H9 (cell line): ENCODE results near the gene MIOS. TPM values are rescaled to one million over a fixed set of nuclear protein-coding genes. Genes with fewer than 3 reads are reported as not detected.

Experiments
- DNase-seq: peaks from one replicate; pipeline ENCODE4 v3.0.0-alpha.2; 2017
- H2AFZ ChIP-seq: one replicate; pipeline ENCODE4 v1.6.1; 2013; ENCODE audit warnings: mild to moderate bottlenecking, low read length, control low read depth, moderate library complexity
- H2AK5ac ChIP-seq: 2 replicates; pipeline ENCODE4 v1.6.1; 2013; ENCODE audit warnings: low read length, control low read depth, mixed read lengths; ENCODE audit not compliant: insufficient read length
- H2BK120ac ChIP-seq: one replicate; pipeline ENCODE4 v1.6.1; 2013; ENCODE audit warnings: low read depth, mild to moderate bottlenecking, low read length, control low read depth, inconsistent platforms; ENCODE audit not compliant: poor library complexity, severe bottlenecking
- H2BK12ac ChIP-seq: 2 replicates; pipeline ENCODE4 v1.6.1; 2013; ENCODE audit warnings: low read length, control low read depth, mixed read lengths, low read depth; ENCODE audit not compliant: insufficient read length
- H2BK15ac ChIP-seq: 2 replicates; pipeline ENCODE4 v1.6.1; 2013; ENCODE audit warnings: low read depth, low read length, control low read depth
- H2BK20ac ChIP-seq: one replicate; pipeline ENCODE4 v1.6.1; 2013; ENCODE audit warnings: low read depth, mild to moderate bottlenecking, low read length, control low read depth, inconsistent platforms; ENCODE audit not compliant: poor library complexity, severe bottlenecking
- H2BK5ac ChIP-seq: 2 replicates; pipeline ENCODE4 v1.6.1; 2013; ENCODE audit warnings: low read length, control low read depth, mixed read lengths; ENCODE audit not compliant: insufficient read length
- H3K14ac ChIP-seq: 2 replicates; pipeline ENCODE4 v1.6.1; 2013; ENCODE audit warnings: low read length, control low read depth; ENCODE audit not compliant: insufficient read depth
- H3K18ac ChIP-seq: 2 replicates; pipeline ENCODE4 v1.6.1; 2013; ENCODE audit warnings: low read depth, mild to moderate bottlenecking, mixed read lengths, low read length, control low read depth; ENCODE audit not compliant: insufficient read length
- H3K23ac ChIP-seq: 2 replicates; pipeline ENCODE4 v1.6.1; 2013; ENCODE audit warnings: low read length, control low read depth, mixed read lengths, low read depth; ENCODE audit not compliant: insufficient read length
- H3K23me2 ChIP-seq: 2 replicates; pipeline ENCODE4 v1.6.1; 2013; ENCODE audit warnings: low read depth, mild to moderate bottlenecking, mixed read lengths, low read length, control low read depth; ENCODE audit not compliant: insufficient read length, poor library complexity, severe bottlenecking
- H3K27ac ChIP-seq: 2 replicates; pipeline ENCODE4 v1.5.1; 2013; ENCODE audit warnings: low read length, control low read depth, mixed read lengths, low read depth; ENCODE audit not compliant: insufficient read length
- H3K27me3 ChIP-seq: 2 replicates; pipeline ENCODE4 v1.6.1; 2013; ENCODE audit warnings: low read length, control low read depth, inconsistent platforms; ENCODE audit not compliant: insufficient read depth
- H3K4ac ChIP-seq: 2 replicates; pipeline ENCODE4 v1.6.1; 2013; ENCODE audit warnings: low read depth, mild to moderate bottlenecking, control low read depth, inconsistent platforms, low read length, moderate library complexity
- H3K4me1 ChIP-seq: 2 replicates; pipeline ENCODE4 v1.6.1; 2013; ENCODE audit warnings: low read length, control low read depth, inconsistent platforms; ENCODE audit not compliant: insufficient read depth
- H3K4me2 ChIP-seq: 2 replicates; pipeline ENCODE4 v1.6.1; 2013; ENCODE audit warnings: low read length, control low read depth, mixed read lengths; ENCODE audit not compliant: insufficient read length, insufficient read depth
- H3K56ac ChIP-seq: 2 replicates; pipeline ENCODE4 v1.6.1; 2013; ENCODE audit warnings: low read depth, mild to moderate bottlenecking, mixed read lengths, low read length, control low read depth; ENCODE audit not compliant: insufficient read length
- H3K79me1 ChIP-seq: 2 replicates; pipeline ENCODE4 v1.6.1; 2013; ENCODE audit warnings: low read depth, mild to moderate bottlenecking, moderate library complexity, low read length, control low read depth, inconsistent platforms; ENCODE audit not compliant: insufficient read depth, poor library complexity, severe bottlenecking
- H3K79me2 ChIP-seq: 2 replicates; pipeline ENCODE4 v1.6.1; 2013; ENCODE audit warnings: low read length, control low read depth, inconsistent platforms; ENCODE audit not compliant: insufficient read depth
- H3K9ac ChIP-seq: 2 replicates; pipeline ENCODE4 v1.6.1; 2013; ENCODE audit warnings: low read length, control low read depth, mixed read lengths; ENCODE audit not compliant: insufficient read length; ENCODE audit errors: extremely low read depth
- H3K9me3 ChIP-seq: one replicate; pipeline ENCODE4 v1.6.1; 2013; ENCODE audit warnings: low read depth, low read length, inconsistent platforms; ENCODE audit not compliant: control insufficient read depth
- H3T11ph ChIP-seq: one replicate; pipeline ENCODE4 v1.6.1; 2013; ENCODE audit warnings: mild to moderate bottlenecking, low read length, control low read depth, inconsistent platforms
- H4K20me1 ChIP-seq: one replicate; pipeline ENCODE4 v1.6.1; 2013; ENCODE audit not compliant: control insufficient read depth, insufficient read length, insufficient read depth
- H4K5ac ChIP-seq: 2 replicates; pipeline ENCODE4 v1.6.1; 2013; ENCODE audit warnings: low read depth, mild to moderate bottlenecking, mixed read lengths, low read length, control low read depth; ENCODE audit not compliant: insufficient read length
- H4K8ac ChIP-seq: replicated peaks from 2 replicates; pipeline ENCODE4 v1.6.1; 2013; ENCODE audit warnings: low read length, control low read depth, mixed read lengths, low read depth; ENCODE audit not compliant: insufficient read length
- H4K91ac ChIP-seq: 2 replicates; pipeline ENCODE4 v1.6.1; 2013; ENCODE audit warnings: low read depth, mild to moderate bottlenecking, moderate library complexity, mixed read lengths, low read length, control low read depth; ENCODE audit not compliant: insufficient read length
- H3K27ac Mint-ChIP-seq, 3 experiments: 2 replicates in 2 of 3; 3 replicates in 1 of 3; pipeline ENCODE4 v1.8.0; 2020 to 2021; ENCODE audit warnings: mixed read lengths in 3 of 3, mild to moderate bottlenecking in 1 of 3, moderate library complexity in 1 of 3
- H3K27me3 Mint-ChIP-seq: 2 replicates; pipeline ENCODE4 v1.8.0; 2021; ENCODE audit warnings: low read depth, mild to moderate bottlenecking, moderate library complexity, mixed read lengths
- H3K36me3 Mint-ChIP-seq, 3 experiments: 2 replicates in 2 of 3; 3 replicates in 1 of 3; pipeline ENCODE4 v1.8.0; 2020 to 2021; ENCODE audit warnings: low read depth in 3 of 3, mixed read lengths in 3 of 3; ENCODE audit not compliant: insufficient read depth in 1 of 3
- H3K4me1 Mint-ChIP-seq, 2 experiments: 2 replicates each; pipeline ENCODE4 v1.8.0; 2020; ENCODE audit warnings: mixed read lengths in 2 of 2
- H3K4me3 Mint-ChIP-seq, 2 experiments: 2 replicates in 1 of 2; 3 replicates in 1 of 2; pipeline ENCODE4 v1.8.0; 2020 to 2021; ENCODE audit warnings: mild to moderate bottlenecking in 2 of 2, mixed read lengths in 2 of 2, moderate library complexity in 1 of 2
- H3K9me3 Mint-ChIP-seq, 2 experiments: 2 replicates in 1 of 2; 3 replicates in 1 of 2; pipeline ENCODE4 v1.8.0; 2020; ENCODE audit warnings: mild to moderate bottlenecking in 2 of 2, mixed read lengths in 2 of 2, moderate library complexity in 1 of 2
- WGBS: extraction: QIAGEN DNeasy Blood & Tissue Kit; methylation state at CpG from one replicate; pipeline ENCODE4 v1.1.7; 2013; ENCODE audit warnings: missing lambda C conversion rate, low lambda C conversion rate, mixed read lengths; ENCODE audit not compliant: insufficient read length; ENCODE audit errors: extremely low coverage; 5-methylcytosine and 5-hydroxymethylcytosine counted together
- total RNA-seq: library from RNA; stranded (reverse); gene quantifications from 2 replicates; pipeline ENCODE4 v1.2.1, GENCODE V29; 2021
- TF ChIP-seq, protein P1 (sequence below): fragments of 200-600 bp; sonication (generic); conservative IDR thresholded peaks from 3 replicates; pipeline ENCODE4 v1.8.0; 2021; ENCODE audit warnings: antibody characterized with exemption, mild to moderate bottlenecking

Gene MIOS
- total RNA-seq, 1 experiment from 2014 or later: 46.4 TPM

- Histone ChIP-seq H2BK12ac (no peak overlapping the region), H2AFZ (no peak overlapping the region), H2BK20ac (no peak overlapping the region), H2BK5ac (no peak overlapping the region), H3K18ac (no peak overlapping the region), H3K56ac (no peak overlapping the region), H3T11ph (no peak overlapping the region), H4K5ac (no peak overlapping the region), H3K23me2 (peaks cover 3% of the 10 kb centered on the region), H3K4ac (no peak overlapping the region), H3K79me2 (peaks cover 18% of the 10 kb centered on the region; the same call in 1 of the 2 replicates), H2BK120ac (no peak overlapping the region), H2AK5ac (no peak overlapping the region), H3K23ac (no peak overlapping the region), H3K79me1 (peaks cover 3% of the 10 kb centered on the region), H4K20me1 (no peaks in the 10 kb centered on the region), H3K9me3 (no peaks in the 10 kb centered on the region), H3K27ac (no peak overlapping the region), H3K9ac (peak overlapping the region; percentile 16), H3K4me2 (peak overlapping the region; percentile 81), H2BK15ac (no peak overlapping the region), H3K27me3 (no peaks in the 10 kb centered on the region), H4K8ac (no peak overlapping the region), H3K14ac (no peak overlapping the region), H3K4me1 (peaks cover 8% of the 10 kb centered on the region; the same call in 1 of the 2 replicates), H4K91ac (no peak overlapping the region)
- TF ChIP-seq, protein P1, sequence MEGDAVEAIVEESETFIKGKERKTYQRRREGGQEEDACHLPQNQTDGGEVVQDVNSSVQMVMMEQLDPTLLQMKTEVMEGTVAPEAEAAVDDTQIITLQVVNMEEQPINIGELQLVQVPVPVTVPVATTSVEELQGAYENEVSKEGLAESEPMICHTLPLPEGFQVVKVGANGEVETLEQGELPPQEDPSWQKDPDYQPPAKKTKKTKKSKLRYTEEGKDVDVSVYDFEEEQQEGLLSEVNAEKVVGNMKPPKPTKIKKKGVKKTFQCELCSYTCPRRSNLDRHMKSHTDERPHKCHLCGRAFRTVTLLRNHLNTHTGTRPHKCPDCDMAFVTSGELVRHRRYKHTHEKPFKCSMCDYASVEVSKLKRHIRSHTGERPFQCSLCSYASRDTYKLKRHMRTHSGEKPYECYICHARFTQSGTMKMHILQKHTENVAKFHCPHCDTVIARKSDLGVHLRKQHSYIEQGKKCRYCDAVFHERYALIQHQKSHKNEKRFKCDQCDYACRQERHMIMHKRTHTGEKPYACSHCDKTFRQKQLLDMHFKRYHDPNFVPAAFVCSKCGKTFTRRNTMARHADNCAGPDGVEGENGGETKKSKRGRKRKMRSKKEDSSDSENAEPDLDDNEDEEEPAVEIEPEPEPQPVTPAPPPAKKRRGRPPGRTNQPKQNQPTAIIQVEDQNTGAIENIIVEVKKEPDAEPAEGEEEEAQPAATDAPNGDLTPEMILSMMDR: no peak
- Mint-ChIP-seq H3K4me1 (peaks cover 15 to 20% of the 10 kb centered on the region in 2 experiments), H3K9me3 (peaks cover 10% of the 10 kb centered on the region in 2 experiments), H3K27ac (no peak overlapping the region; a peak in 1 of 7 replicates), H3K4me3 (peak overlapping the region; percentile 74 to 85; a peak in 3 of 5 replicates), H3K27me3 (no peaks in the 10 kb centered on the region), H3K36me3 (peaks cover 25 to 34% (median 27%) of the 10 kb centered on the region in 3 experiments)
- DNase-seq: no peak
- no CpG with 5 or more reads among the region's 4 CpGs for WGBS
These were observed 1.9 kb downstream of the MIOS start for GRCh38 chr7:7568553-7568952.
